Measurements from ENCODE around the gene TMEM207.
"Not testable (repeated sequence)": the region's sequence is repeated elsewhere in the genome, so short reads cannot be mapped to it uniquely, and the experiment has no call there.

The TMEM207 gene

GRCh38 chr3:190473261-190473660, 23.6 kb upstream of the TMEM207 start:
- H3K36me3 ChIP-seq (ENCODE audit: insufficient read depth, low read length); H3K9ac ChIP-seq (ENCODE audit: low read depth, low read length): not testable (repeated sequence)

GRCh38 chr3:190467922-190468321, 18.2 kb upstream of the TMEM207 start:
- H3K4me1 ChIP-seq (ENCODE audit: insufficient read depth, low read length) = no peaks in the 10 kb centered on the region

More at GRCh38 chr3:190473261-190473660, 23.6 kb upstream of the TMEM207 start:
- not testable (repeated sequence) for H3K9me3 ChIP-seq (ENCODE audit: control insufficient read depth, insufficient read depth, low read length); H3K4me1 ChIP-seq (ENCODE audit: insufficient read depth, low read length)

DNA sequence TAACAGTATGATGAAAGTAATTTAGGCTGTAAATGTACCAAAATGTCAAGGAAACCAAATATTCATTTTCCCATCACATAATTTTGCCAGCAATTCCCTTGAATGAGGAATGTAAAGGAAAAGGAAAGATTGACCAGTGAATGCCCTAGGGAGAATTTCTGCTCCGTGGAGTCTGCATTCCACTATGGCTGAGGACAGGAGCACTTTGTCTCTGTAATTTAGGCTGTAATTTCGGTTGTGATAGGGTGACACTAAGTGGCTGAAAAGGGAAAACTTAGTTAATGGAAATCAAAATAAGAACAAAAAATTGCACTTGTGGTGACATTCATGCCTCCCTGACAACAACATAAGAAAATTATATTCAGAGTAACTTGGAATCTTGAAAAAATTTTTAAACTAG, 8.3 kb upstream of the TMEM207 start:
- H3K9me3 ChIP-seq (ENCODE audit: control insufficient read depth, insufficient read depth, low read length) = no peaks in the 10 kb centered on the region
- H3K9ac ChIP-seq (ENCODE audit: low read depth, low read length) = no peak overlapping the region
- H3K36me3 ChIP-seq (ENCODE audit: insufficient read depth, low read length) = no peaks in the 10 kb centered on the region
- peaks cover 4% of the 10 kb centered on the region; the same call in 1 of the 2 replicates for H3K4me1 ChIP-seq (ENCODE audit: insufficient read depth, low read length)

More at GRCh38 chr3:190467922-190468321, 18.2 kb upstream of the TMEM207 start:
- H3K9me3 ChIP-seq (ENCODE audit: control insufficient read depth, insufficient read depth, low read length) = no peaks in the 10 kb centered on the region; the same call in 1 of the 2 replicates
- no peaks in the 10 kb centered on the region for H3K36me3 ChIP-seq (ENCODE audit: insufficient read depth, low read length)
- no peak overlapping the region for H3K9ac ChIP-seq (ENCODE audit: low read depth, low read length)

- peaks cover 4% of the 10 kb centered on the region; the same call in 1 of the 2 replicates for H3K4me1 ChIP-seq (ENCODE audit: insufficient read depth, low read length)
- H3K36me3 ChIP-seq (ENCODE audit: insufficient read depth, low read length) = no peaks in the 10 kb centered on the region
- no peak overlapping the region for H3K9ac ChIP-seq (ENCODE audit: low read depth, low read length)
- H3K9me3 ChIP-seq (ENCODE audit: control insufficient read depth, insufficient read depth, low read length) = no peaks in the 10 kb centered on the region
Observed at GRCh38 chr3:190456770-190457169, 7.1 kb upstream of the TMEM207 start.

GRCh38 chr3:190455828-190456227, 6.1 kb upstream of the TMEM207 start:
- H3K4me1 ChIP-seq (ENCODE audit: insufficient read depth, low read length) = peaks cover 4% of the 10 kb centered on the region; the same call in 1 of the 2 replicates
- H3K9ac ChIP-seq (ENCODE audit: low read depth, low read length) = no peak overlapping the region
- no peaks in the 10 kb centered on the region for H3K9me3 ChIP-seq (ENCODE audit: control insufficient read depth, insufficient read depth, low read length)
- H3K36me3 ChIP-seq (ENCODE audit: insufficient read depth, low read length) = no peaks in the 10 kb centered on the region

- no peaks in the 10 kb centered on the region for H3K9me3 ChIP-seq (ENCODE audit: control insufficient read depth, insufficient read depth, low read length)
- H3K36me3 ChIP-seq (ENCODE audit: insufficient read depth, low read length) = no peaks in the 10 kb centered on the region
- no peaks in the 10 kb centered on the region for H3K4me1 ChIP-seq (ENCODE audit: insufficient read depth, low read length)
- no peak overlapping the region for H3K9ac ChIP-seq (ENCODE audit: low read depth, low read length)
Observed at GRCh38 chr3:190448256-190448655, 1.4 kb downstream of the TMEM207 start.

DNA sequence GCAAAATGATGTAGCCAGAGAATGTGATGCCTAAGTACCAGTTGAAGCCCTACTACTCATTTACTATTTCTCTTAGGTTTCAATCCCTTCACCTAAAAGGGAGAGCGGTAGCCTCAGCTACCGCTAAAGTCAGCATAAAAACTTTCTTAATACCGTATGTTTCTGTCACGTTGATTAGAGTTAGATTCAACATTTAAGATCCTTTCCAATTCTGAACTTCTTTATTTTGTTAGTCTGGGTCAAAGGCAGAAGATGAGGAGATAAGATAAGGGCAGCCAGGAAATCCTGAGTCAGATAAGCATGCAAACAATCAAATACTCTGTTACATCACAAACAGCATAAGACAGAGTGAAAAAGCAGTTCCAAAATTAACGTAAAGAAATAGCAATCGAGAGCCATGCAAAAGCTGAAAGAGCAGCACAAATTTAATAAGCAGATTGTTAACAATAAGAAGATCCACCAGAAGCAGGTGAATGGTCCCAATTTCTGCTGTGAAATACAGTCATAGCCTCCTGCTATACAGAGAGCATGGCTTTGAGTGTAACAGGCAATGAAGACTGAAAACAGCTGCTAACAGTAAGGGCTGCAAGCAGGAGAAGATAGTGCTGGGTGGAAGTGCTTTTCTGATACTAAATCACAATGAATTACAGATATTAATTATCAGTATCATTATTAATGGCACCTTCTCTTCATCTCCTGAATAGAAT, 3.0 kb downstream of the TMEM207 start:
- Histone ChIP-seq H3K4me1 (ENCODE audit: insufficient read depth, low read length) (no peaks in the 10 kb centered on the region), H3K9me3 (ENCODE audit: control insufficient read depth, insufficient read depth, low read length) (no peaks in the 10 kb centered on the region), H3K9ac (ENCODE audit: low read depth, low read length) (no peak overlapping the region), H3K36me3 (ENCODE audit: insufficient read depth, low read length) (no peaks in the 10 kb centered on the region)

DNA sequence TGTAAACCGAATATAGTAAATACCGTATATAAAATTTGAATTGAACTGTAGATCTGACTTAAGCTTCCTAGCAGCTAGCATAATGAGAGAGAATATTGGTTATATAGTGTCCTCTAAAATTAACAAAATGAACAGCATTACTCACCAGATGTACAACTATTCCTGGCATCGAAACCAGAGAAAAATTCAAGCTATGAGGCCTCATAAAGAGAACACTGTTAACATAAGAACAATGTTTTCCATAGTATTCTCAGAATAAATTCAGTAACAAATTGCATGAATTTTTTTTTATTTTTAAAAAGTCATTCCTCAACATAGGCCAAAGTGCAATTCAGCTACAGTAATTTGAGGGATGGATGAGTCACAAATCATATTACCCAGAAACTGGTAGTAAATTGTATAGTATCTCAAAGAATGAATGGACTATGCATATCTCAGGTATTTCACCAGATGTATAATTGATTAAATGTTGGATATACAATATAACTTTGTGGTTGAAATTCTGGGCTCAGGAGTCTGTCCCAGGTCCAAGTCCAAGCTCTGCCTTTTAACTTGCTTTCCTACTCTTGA, 5.0 kb downstream of the TMEM207 start:
- Histone ChIP-seq H3K4me1 (ENCODE audit: insufficient read depth, low read length) (no peaks in the 10 kb centered on the region), H3K9ac (ENCODE audit: low read depth, low read length) (no peak overlapping the region), H3K9me3 (ENCODE audit: control insufficient read depth, insufficient read depth, low read length) (no peaks in the 10 kb centered on the region), H3K36me3 (ENCODE audit: insufficient read depth, low read length) (no peaks in the 10 kb centered on the region)

DNA sequence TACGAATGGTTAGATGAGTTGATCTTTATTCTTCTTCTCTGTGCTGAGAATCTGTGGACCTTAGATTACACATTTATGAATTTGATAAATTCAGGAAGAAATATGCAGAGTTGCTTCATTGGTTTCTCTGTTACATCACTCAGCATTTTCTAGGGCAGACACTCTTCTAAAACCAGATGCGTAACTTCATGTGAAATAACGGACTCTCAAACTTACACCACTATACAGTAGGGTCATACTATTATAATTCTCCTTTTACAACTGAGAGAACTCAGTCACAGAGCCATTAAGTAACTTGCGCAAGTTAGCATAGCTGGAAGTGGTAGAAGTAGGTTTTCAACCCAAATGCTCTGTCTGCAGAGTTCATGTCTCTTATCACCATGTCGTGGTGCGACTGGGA, 5.7 kb downstream of the TMEM207 start:
- Histone ChIP-seq H3K4me1 (ENCODE audit: insufficient read depth, low read length) (no peaks in the 10 kb centered on the region), H3K9me3 (ENCODE audit: control insufficient read depth, insufficient read depth, low read length) (no peaks in the 10 kb centered on the region), H3K36me3 (ENCODE audit: insufficient read depth, low read length) (no peaks in the 10 kb centered on the region), H3K9ac (ENCODE audit: low read depth, low read length) (no peak overlapping the region)

DNA sequence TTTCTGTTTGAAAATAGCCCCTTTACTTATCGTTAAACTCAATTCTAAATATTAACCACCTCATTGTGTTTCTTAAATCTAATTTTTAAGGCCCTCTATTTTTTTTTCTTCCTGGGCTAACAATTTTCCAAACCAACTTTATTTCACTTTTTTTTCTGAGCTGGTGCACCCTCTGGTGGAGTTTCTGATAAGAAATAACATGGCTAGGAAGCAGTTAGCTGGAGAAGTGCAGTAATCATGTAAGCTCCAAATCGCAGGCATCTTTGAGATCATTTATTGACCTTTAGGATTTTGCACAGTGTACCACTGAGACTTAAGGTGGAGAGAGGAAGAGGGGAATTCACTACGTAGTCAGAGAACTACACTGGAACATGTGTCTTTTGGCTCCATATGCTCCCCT, 6.4 kb downstream of the TMEM207 start:
- Histone ChIP-seq H3K4me1 (ENCODE audit: insufficient read depth, low read length) (no peaks in the 10 kb centered on the region), H3K9ac (ENCODE audit: low read depth, low read length) (no peak overlapping the region), H3K9me3 (ENCODE audit: control insufficient read depth, insufficient read depth, low read length) (no peaks in the 10 kb centered on the region), H3K36me3 (ENCODE audit: insufficient read depth, low read length) (no peaks in the 10 kb centered on the region)

GRCh38 chr3:190442240-190442639, 7.5 kb downstream of the TMEM207 start:
- no peaks in the 10 kb centered on the region for H3K9me3 ChIP-seq (ENCODE audit: control insufficient read depth, insufficient read depth, low read length)
- no peaks in the 10 kb centered on the region for H3K4me1 ChIP-seq (ENCODE audit: insufficient read depth, low read length)
- H3K36me3 ChIP-seq (ENCODE audit: insufficient read depth, low read length) = no peaks in the 10 kb centered on the region
- no peak overlapping the region for H3K9ac ChIP-seq (ENCODE audit: low read depth, low read length)

GRCh38 chr3:190436331-190436730, 13.4 kb downstream of the TMEM207 start:
- no peak overlapping the region for H3K9ac ChIP-seq (ENCODE audit: low read depth, low read length)
- H3K36me3 ChIP-seq (ENCODE audit: insufficient read depth, low read length) = no peaks in the 10 kb centered on the region
- no peaks in the 10 kb centered on the region for H3K9me3 ChIP-seq (ENCODE audit: control insufficient read depth, insufficient read depth, low read length)
- no peaks in the 10 kb centered on the region for H3K4me1 ChIP-seq (ENCODE audit: insufficient read depth, low read length)

DNA sequence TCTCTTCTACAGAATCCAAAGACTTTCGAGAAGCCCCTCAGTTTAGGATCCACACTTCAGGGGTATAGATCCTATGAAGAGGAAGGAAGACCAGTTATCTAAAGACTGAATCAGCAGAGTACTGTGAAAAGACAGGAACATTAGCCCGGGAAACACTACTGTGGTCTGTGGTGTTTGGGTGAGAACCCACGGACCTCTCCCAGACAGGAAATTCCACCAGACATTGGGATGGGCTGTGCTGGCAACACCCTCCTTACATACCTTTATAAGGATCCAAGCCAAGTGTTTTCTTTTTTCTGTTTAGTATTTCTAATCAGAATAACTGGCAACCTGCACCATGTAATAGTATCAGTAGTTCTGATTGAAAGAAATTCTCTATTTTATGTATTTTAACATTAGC, 14.1 kb downstream of the TMEM207 start:
- H3K4me1 ChIP-seq (ENCODE audit: insufficient read depth, low read length) = no peaks in the 10 kb centered on the region
- H3K9me3 ChIP-seq (ENCODE audit: control insufficient read depth, insufficient read depth, low read length) = no peaks in the 10 kb centered on the region
- H3K36me3 ChIP-seq (ENCODE audit: insufficient read depth, low read length) = no peaks in the 10 kb centered on the region
- no peak overlapping the region for H3K9ac ChIP-seq (ENCODE audit: low read depth, low read length)

DNA sequence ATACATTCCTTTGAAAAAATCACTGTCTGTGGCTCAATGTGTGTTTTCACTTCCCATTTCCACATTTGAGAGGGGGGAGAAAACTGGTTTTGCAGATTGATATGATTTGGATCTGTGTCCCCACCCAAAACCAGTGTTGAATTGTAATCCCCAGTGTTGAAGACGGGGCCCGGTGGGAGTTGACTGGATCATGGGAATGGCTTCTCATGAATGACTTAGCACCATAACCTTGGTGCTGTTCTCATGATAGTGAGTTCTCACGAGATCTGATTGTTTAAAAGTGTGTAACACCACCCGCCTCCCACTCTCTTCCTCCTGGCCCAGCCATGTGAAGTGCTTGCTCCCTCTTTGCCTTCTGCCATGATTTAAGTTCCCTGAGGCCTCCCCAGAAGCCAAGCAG, 16.1 kb downstream of the TMEM207 start:
- H3K36me3 ChIP-seq (ENCODE audit: insufficient read depth, low read length) = no peaks in the 10 kb centered on the region

GRCh38 chr3:190432216-190432615, 17.5 kb downstream of the TMEM207 start:
- no peaks in the 10 kb centered on the region for H3K36me3 ChIP-seq (ENCODE audit: insufficient read depth, low read length)
- H3K9ac ChIP-seq (ENCODE audit: low read depth, low read length) = no peak overlapping the region
- no peaks in the 10 kb centered on the region for H3K4me1 ChIP-seq (ENCODE audit: insufficient read depth, low read length)
- H3K9me3 ChIP-seq (ENCODE audit: control insufficient read depth, insufficient read depth, low read length) = no peaks in the 10 kb centered on the region

More for the DNA sequence above, 16.1 kb downstream of the TMEM207 start:
- Histone ChIP-seq H3K9ac (ENCODE audit: low read depth, low read length) (no peak overlapping the region), H3K9me3 (ENCODE audit: control insufficient read depth, insufficient read depth, low read length) (no peaks in the 10 kb centered on the region), H3K4me1 (ENCODE audit: insufficient read depth, low read length) (no peaks in the 10 kb centered on the region)

Measured in ES-I3 (cell line).